AG09319 (cell line): Measurements from ENCODE around the gene ST8SIA6.

Experiments used
- DNase-seq: peaks from one replicate; pipeline ENCODE4 v3.0.0-alpha.2; 2010; ENCODE audit warnings: low read depth; ENCODE audit errors: extremely low read depth
- CTCF ChIP-seq: IDR thresholded peaks from 2 replicates; pipeline ENCODE4 v1.5.1; 2011; ENCODE audit warnings: low read depth, mild to moderate bottlenecking, inconsistent platforms, low read length, moderate library complexity

Gene ST8SIA6

GRCh38 chr10:17472481-17473227 is 18.3 kb upstream of the ST8SIA6 start:
- no peak for DNase-seq
- no peak for TF ChIP-seq CTCF

- no peak for TF ChIP-seq CTCF
- no peak for DNase-seq
Observed at GRCh38 chr10:17470246-17470645, 15.9 kb upstream of the ST8SIA6 start.

- DNase-seq, result no peak
Observed at GRCh38 chr10:17465328-17466125, 11.1 kb upstream of the ST8SIA6 start.

GRCh38 chr10:17464545-17464944 is 10.2 kb upstream of the ST8SIA6 start:
- DNase-seq, result no peak
- TF ChIP-seq CTCF, result no peak

More at GRCh38 chr10:17465328-17466125, 11.1 kb upstream of the ST8SIA6 start:
- TF ChIP-seq CTCF, result no peak

GRCh38 chr10:17460756-17461155 is 6.4 kb upstream of the ST8SIA6 start:
- TF ChIP-seq CTCF, result no peak
- no peak for DNase-seq

GRCh38 chr10:17457083-17457482 is 2.7 kb upstream of the ST8SIA6 start:
- no peak for TF ChIP-seq CTCF
- no peak for DNase-seq

GRCh38 chr10:17456032-17456548 is 1.7 kb upstream of the ST8SIA6 start:
- DNase-seq, result no peak
- no peak for TF ChIP-seq CTCF
